Neural cell (in vitro differentiated cells): Measurements from ENCODE around the gene GPC3.

Experiments
- POLR2AphosphoS5 ChIP-seq: IDR thresholded peaks from 2 replicates; pipeline ENCODE4 v1.6.1; 2012
- TF ChIP-seq, protein P1 (sequence below): fragments of 450-650 bp; IDR thresholded peaks from 2 replicates; pipeline ENCODE4 v1.5.1; 2014; ENCODE audit warnings: antibody characterized with exemption, mild to moderate bottlenecking, moderate library complexity; ENCODE audit not compliant: poor library complexity, severe bottlenecking

DNA sequence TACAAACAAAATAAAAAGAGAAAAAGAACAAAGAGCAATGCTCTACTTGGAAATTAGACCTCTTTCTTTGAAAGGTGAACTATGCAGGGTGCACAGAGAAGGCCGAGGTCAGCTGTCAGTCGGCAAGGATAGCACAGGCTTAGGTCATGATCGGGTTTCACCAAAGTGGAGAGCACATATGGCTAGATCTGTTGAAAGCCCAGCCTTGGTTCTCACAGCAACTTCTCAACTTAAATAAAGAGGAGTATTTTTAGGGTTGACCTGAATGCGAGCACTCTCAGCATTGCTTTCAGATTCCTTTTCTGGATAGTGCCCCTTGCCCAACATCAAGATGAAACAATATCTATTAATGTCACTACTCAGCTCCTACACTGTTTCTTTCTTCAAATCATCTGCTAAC is 447.2 kb downstream of the GPC3 start:
- TF ChIP-seq POLR2AphosphoS5 = no peak
- TF ChIP-seq, protein P1, sequence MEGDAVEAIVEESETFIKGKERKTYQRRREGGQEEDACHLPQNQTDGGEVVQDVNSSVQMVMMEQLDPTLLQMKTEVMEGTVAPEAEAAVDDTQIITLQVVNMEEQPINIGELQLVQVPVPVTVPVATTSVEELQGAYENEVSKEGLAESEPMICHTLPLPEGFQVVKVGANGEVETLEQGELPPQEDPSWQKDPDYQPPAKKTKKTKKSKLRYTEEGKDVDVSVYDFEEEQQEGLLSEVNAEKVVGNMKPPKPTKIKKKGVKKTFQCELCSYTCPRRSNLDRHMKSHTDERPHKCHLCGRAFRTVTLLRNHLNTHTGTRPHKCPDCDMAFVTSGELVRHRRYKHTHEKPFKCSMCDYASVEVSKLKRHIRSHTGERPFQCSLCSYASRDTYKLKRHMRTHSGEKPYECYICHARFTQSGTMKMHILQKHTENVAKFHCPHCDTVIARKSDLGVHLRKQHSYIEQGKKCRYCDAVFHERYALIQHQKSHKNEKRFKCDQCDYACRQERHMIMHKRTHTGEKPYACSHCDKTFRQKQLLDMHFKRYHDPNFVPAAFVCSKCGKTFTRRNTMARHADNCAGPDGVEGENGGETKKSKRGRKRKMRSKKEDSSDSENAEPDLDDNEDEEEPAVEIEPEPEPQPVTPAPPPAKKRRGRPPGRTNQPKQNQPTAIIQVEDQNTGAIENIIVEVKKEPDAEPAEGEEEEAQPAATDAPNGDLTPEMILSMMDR = no peak
